Lower lobe of right lung (tissue), 2 donors: Measurements from ENCODE around the gene PNPLA6. TPM values are rescaled to one million over a fixed set of nuclear protein-coding genes. Genes with fewer than 3 reads are reported as not detected.

Source experiments
- ATAC-seq, 2 donors: fragments of 200-7000 bp; cut with Tn5 transposase; one replicate each; pipeline ENCODE4 v1.9.1; 2020 to 2022; ENCODE audit warnings: mild to moderate bottlenecking in 2 of 2, moderate library complexity in 2 of 2
- DNase-seq: peaks from one replicate; pipeline ENCODE4 v3.0.0-alpha.2; 2020
- H3K27ac ChIP-seq: fragments of 200-600 bp; one replicate; pipeline ENCODE4 v1.8.0; 2022
- H3K27me3 ChIP-seq: fragments of 200-600 bp; one replicate; pipeline ENCODE4 v1.8.0; 2022; ENCODE audit warnings: low read depth
- H3K36me3 ChIP-seq: fragments of 200-600 bp; one replicate; pipeline ENCODE4 v1.8.0; 2022; ENCODE audit warnings: mild to moderate bottlenecking
- H3K4me1 ChIP-seq: fragments of 200-600 bp; one replicate; pipeline ENCODE4 v1.8.0; 2022
- H3K4me3 ChIP-seq: fragments of 200-600 bp; one replicate; pipeline ENCODE4 v1.8.0; 2022; ENCODE audit warnings: mild to moderate bottlenecking
- H3K9me3 ChIP-seq: fragments of 200-600 bp; one replicate; pipeline ENCODE4 v1.8.0; 2022
- CTCF ChIP-seq: fragments of 200-600 bp; IDR thresholded peaks from one replicate; pipeline ENCODE4 v1.8.0; 2022; ENCODE audit warnings: antibody characterized with exemption, mild to moderate bottlenecking
- intact Hi-C: fragments of 100-400 bp; cut with DNase I; formaldehyde crosslinking; loops from one replicate; pipeline ENCODE4 v1.11.0; 2022
- total RNA-seq: library from RNA; stranded (reverse); fragmentation: NEBNext Ultra II Directional; extraction: Animal tissue kit (Norgen Biotek cat#: 25700); gene quantifications from one replicate; pipeline ENCODE4 v1.2.1, GENCODE V29; 2021
- donor health status: DM: no; HTN: yes; CAD: no; lungs with severe emphysema.

The PNPLA6 gene
- total RNA-seq, 1 donor from 2014 or later, result 289 TPM

- intact Hi-C loops, result no loop called here
- peaks cover 19% of the 10 kb centered on the region for H3K27me3 ChIP-seq
- peak; percentile 74 for DNase-seq
These were observed 66.9 kb downstream of the PNPLA6 start for GRCh38 chr19:7602240-7602934.

GRCh38 chr19:7602935-7603497 lies 67.5 kb downstream of the PNPLA6 start:
- H3K4me3 ChIP-seq, result no peak overlapping the region
- H3K9me3 ChIP-seq, result no peaks in the 10 kb centered on the region
- no peak for TF ChIP-seq CTCF
- peaks cover 7% of the 10 kb centered on the region for H3K36me3 ChIP-seq
- ATAC-seq (peak; percentile 3 to 23), DNase-seq (no peak)
- no peaks in the 10 kb centered on the region for H3K4me1 ChIP-seq
- H3K27ac ChIP-seq, result peak overlapping the region; percentile 38
- peaks cover 17% of the 10 kb centered on the region for H3K27me3 ChIP-seq
- intact Hi-C loops, result no loop called here

More at GRCh38 chr19:7602240-7602934, 66.9 kb downstream of the PNPLA6 start:
- H3K9me3 ChIP-seq, result no peaks in the 10 kb centered on the region
- peak overlapping the region; percentile 38 for H3K27ac ChIP-seq
- no peaks in the 10 kb centered on the region for H3K4me1 ChIP-seq
- H3K4me3 ChIP-seq, result no peak overlapping the region
- H3K36me3 ChIP-seq, result peaks cover 6% of the 10 kb centered on the region
- ATAC-seq, result peak; percentile 70
- TF ChIP-seq CTCF, result no peak

- Histone ChIP-seq H3K36me3 (peaks cover 11% of the 10 kb centered on the region), H3K4me1 (no peaks in the 10 kb centered on the region), H3K27ac (no peak overlapping the region), H3K27me3 (peaks cover 10% of the 10 kb centered on the region), H3K4me3 (no peak overlapping the region), H3K9me3 (no peaks in the 10 kb centered on the region)
- no peak for TF ChIP-seq CTCF
- DNase-seq (no peak), ATAC-seq (peak in 1 of 2 donors; percentile 15)
- intact Hi-C loops, result no loop called here
These were observed 68.4 kb downstream of the PNPLA6 start for GRCh38 chr19:7603919-7604318.

GRCh38 chr19:7605490-7606222 lies 70.1 kb downstream of the PNPLA6 start:
- peaks cover 20% of the 10 kb centered on the region for H3K36me3 ChIP-seq
- intact Hi-C loops, result no loop called here
- peak in 1 of 2 donors; percentile 7 for ATAC-seq

More at GRCh38 chr19:7605490-7606222, 70.1 kb downstream of the PNPLA6 start:
- Histone ChIP-seq H3K9me3 (no peaks in the 10 kb centered on the region), H3K27ac (no peak overlapping the region), H3K4me1 (no peaks in the 10 kb centered on the region), H3K27me3 (peaks cover 10% of the 10 kb centered on the region), H3K4me3 (no peak overlapping the region)
- no peak for DNase-seq
- TF ChIP-seq CTCF, result no peak
